ENCODE measurements around the gene APOA1. TPM values are rescaled to one million over a fixed set of nuclear protein-coding genes. Genes with fewer than 3 reads are reported as not detected.

The APOA1 gene
- total RNA-seq, 2 experiments from 2014 or later = 0.47 to 0.77 TPM

- Mint-ChIP-seq H3K4me3 (no peak overlapping the region), H3K27me3 (no peaks in the 10 kb centered on the region), H3K4me1 (ENCODE audit: low read depth) (peaks cover 14% of the 10 kb centered on the region), H3K36me3 (ENCODE audit: low read depth) (peaks cover 65% of the 10 kb centered on the region), H3K27ac (no peak overlapping the region), H3K9me3 (no peaks in the 10 kb centered on the region)
- ATAC-seq (ENCODE audit: poor library complexity) (no peak), DNase-seq (no peak)
- Histone ChIP-seq H3K9me3 (ENCODE audit: control insufficient read depth in 1 of 2, insufficient read depth in 1 of 2, low read length in 2 of 2) (no peaks in the 10 kb centered on the region), H3K36me3 (ENCODE audit: insufficient read depth, low read length) (peaks cover 65% of the 10 kb centered on the region), H3K4me3 (ENCODE audit: low read length) (no peak overlapping the region), H3K27ac (ENCODE audit: low read depth in 1 of 2, low read length in 2 of 2) (no peak overlapping the region), H3K4me1 (ENCODE audit: insufficient read depth, low read length) (no peaks in the 10 kb centered on the region), H3K27me3 (ENCODE audit: control insufficient read depth in 1 of 2, insufficient read depth in 2 of 2, low read length in 2 of 2) (no peaks in the 10 kb centered on the region)
- ChIA-PET CTCF (interaction anchor here (1.2 kb wide), 1 partner anchor 231 kb away, joined by 4 read pairs; no protein-coding TSS in a partner anchor), POLR2A (no interaction called here)
- intact Hi-C loops (cut with DNase I, micrococcal nuclease) = no loop called here
- TF ChIP-seq CTCF (IDR thresholded peaks at IDR 0.05) = no peak
Measured at GRCh38 chr11:116875194-116875593, 37.8 kb upstream of the APOA1 start.

- ATAC-seq (ENCODE audit: poor library complexity) (no peak), DNase-seq (no peak)
- ChIA-PET POLR2A (interaction anchor here (0.7 kb wide), 1 partner anchor 12 kb away, joined by 3 read pairs; no protein-coding TSS in a partner anchor), CTCF (interaction anchor here (1.2 kb wide), 1 partner anchor 232 kb away, joined by 4 read pairs; no protein-coding TSS in a partner anchor)
- Histone ChIP-seq H3K36me3 (ENCODE audit: insufficient read depth, low read length) (peaks cover 75% of the 10 kb centered on the region), H3K9me3 (ENCODE audit: control insufficient read depth in 1 of 2, insufficient read depth in 1 of 2, low read length in 2 of 2) (no peaks in the 10 kb centered on the region), H3K27ac (ENCODE audit: low read depth in 1 of 2, low read length in 2 of 2) (no peak overlapping the region), H3K27me3 (ENCODE audit: control insufficient read depth in 1 of 2, insufficient read depth in 2 of 2, low read length in 2 of 2) (no peaks in the 10 kb centered on the region), H3K4me1 (ENCODE audit: insufficient read depth, low read length) (no peaks in the 10 kb centered on the region), H3K4me3 (ENCODE audit: low read length) (no peak overlapping the region)
- Mint-ChIP-seq H3K36me3 (ENCODE audit: low read depth) (peaks cover 75% of the 10 kb centered on the region), H3K27me3 (no peaks in the 10 kb centered on the region), H3K4me1 (ENCODE audit: low read depth) (peaks cover 7% of the 10 kb centered on the region), H3K4me3 (no peak overlapping the region), H3K9me3 (no peaks in the 10 kb centered on the region), H3K27ac (no peak overlapping the region)
- no peak for TF ChIP-seq CTCF (IDR thresholded peaks at IDR 0.05)
- intact Hi-C loops (cut with DNase I, micrococcal nuclease) = no loop called here
Measured at GRCh38 chr11:116874251-116874650, 36.8 kb upstream of the APOA1 start.

GRCh38 chr11:116873381-116873780 lies 36.0 kb upstream of the APOA1 start:
- Histone ChIP-seq H3K36me3 (ENCODE audit: insufficient read depth, low read length) (peaks cover 83% of the 10 kb centered on the region), H3K27ac (ENCODE audit: low read depth in 1 of 2, low read length in 2 of 2) (no peak overlapping the region), H3K4me1 (ENCODE audit: insufficient read depth, low read length) (no peaks in the 10 kb centered on the region), H3K27me3 (ENCODE audit: control insufficient read depth in 1 of 2, insufficient read depth in 2 of 2, low read length in 2 of 2) (no peaks in the 10 kb centered on the region), H3K9me3 (ENCODE audit: control insufficient read depth in 1 of 2, insufficient read depth in 1 of 2, low read length in 2 of 2) (no peaks in the 10 kb centered on the region), H3K4me3 (ENCODE audit: low read length) (no peak overlapping the region)
- H3K27ac Mint-ChIP-seq = no peak overlapping the region
- no peak overlapping the region for H3K4me3 Mint-ChIP-seq
- no peak for ATAC-seq (ENCODE audit: poor library complexity)
- no peaks in the 10 kb centered on the region for H3K27me3 Mint-ChIP-seq
- DNase-seq = no peak
- ChIA-PET CTCF (no interaction called here), POLR2A (interaction anchor here (0.6 to 0.7 kb wide), 2 partner anchors 11 to 233 kb away, joined by 3 read pairs; no protein-coding TSS in a partner anchor)
- TF ChIP-seq CTCF (IDR thresholded peaks at IDR 0.05) = no peak
- peaks cover 84% of the 10 kb centered on the region for H3K36me3 Mint-ChIP-seq (ENCODE audit: low read depth)
- intact Hi-C loops (cut with DNase I, micrococcal nuclease) = no loop called here
- no peaks in the 10 kb centered on the region for H3K9me3 Mint-ChIP-seq
- peaks cover 7% of the 10 kb centered on the region for H3K4me1 Mint-ChIP-seq (ENCODE audit: low read depth)

Data from CD4-positive, alpha-beta T cell (primary cell).